ENCODE results near the gene FADS6.

The FADS6 gene

DNA sequence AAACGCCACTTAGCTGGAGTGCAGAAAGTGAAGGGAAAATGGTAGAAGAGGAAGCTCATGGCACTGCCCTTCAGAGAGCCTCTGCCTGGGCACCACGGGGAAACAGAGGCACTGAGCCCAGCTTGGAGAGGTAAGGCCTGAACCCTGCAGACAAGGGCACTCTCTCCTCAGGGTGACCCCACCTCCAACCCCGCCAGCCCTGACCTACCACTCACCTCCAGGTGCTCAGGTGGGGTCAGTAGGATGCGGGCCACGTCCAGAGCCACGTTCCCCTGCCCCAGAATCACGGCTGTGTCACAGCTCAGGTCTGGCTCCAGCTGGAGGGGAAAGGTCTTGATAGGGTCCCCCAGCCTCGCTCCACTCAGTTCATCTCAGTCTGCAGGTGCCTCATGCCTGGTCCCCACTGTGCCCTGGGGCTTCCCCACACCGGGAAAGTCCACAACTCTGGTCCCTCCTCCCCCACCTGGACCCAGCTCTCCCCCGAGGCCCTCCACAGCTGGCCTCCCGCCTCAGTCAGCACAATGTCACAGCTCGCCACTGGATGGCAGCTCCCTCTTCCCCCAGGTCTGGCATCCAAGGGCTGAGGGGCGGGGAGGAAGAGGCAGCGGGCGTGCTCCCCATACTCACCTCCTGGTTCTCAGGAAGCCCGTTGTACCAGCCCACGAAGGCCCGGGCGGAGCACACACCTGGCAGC, 27.8 kb downstream of the FADS6 start:
- no peak for DNase-seq

DNA sequence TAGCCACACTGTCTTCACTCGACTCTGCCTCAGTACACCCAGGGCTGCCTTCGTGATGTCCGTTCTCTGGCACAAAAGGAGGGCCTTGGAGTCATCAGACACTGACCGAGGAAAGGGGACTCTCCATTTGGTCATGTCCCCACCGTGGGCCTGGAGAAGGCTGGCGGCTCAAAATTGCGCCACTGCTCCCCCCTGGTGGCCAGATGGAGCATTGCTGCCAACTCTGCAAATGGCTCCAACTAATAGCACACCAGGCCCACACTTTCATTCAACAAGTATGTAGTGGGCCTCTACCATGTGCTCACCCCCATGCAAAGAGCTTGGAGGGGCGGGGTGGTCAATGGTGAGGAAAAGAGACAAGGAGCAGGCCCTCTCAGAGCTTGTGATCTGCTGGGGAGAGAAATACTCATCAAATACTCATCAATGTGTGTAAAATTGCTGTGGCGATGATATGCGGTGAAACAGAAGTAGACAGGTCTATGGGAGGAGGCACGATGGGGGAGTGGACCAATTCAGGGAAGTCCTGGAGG, 28.5 kb downstream of the FADS6 start:
- DNase-seq: peak; percentile 67

- no peak for DNase-seq
These were observed 29.1 kb downstream of the FADS6 start for GRCh38 chr17:74864297-74864865.

- no peak for DNase-seq
These were observed 29.8 kb downstream of the FADS6 start for GRCh38 chr17:74863420-74864296.

DNA sequence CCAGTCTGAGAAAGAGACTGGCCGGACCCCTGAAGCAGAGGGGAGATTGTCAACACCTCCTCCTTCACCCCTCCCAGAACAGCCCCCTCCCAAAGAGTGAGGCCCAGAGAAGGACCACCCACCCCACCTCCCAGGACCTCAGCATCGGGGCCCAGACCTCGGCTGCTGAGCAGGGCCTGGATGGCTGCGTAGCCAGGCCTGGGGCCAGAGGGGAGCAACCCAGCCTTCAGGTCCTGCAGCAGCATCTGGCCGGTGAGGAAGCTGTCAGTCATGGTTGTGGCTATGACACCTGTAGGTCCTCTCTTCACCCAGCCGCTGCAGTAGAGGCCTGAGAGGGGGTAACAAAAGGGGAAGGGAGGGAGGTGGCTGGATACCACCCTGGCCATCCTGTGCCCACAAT, 30.5 kb downstream of the FADS6 start:
- no peak for DNase-seq

DNA sequence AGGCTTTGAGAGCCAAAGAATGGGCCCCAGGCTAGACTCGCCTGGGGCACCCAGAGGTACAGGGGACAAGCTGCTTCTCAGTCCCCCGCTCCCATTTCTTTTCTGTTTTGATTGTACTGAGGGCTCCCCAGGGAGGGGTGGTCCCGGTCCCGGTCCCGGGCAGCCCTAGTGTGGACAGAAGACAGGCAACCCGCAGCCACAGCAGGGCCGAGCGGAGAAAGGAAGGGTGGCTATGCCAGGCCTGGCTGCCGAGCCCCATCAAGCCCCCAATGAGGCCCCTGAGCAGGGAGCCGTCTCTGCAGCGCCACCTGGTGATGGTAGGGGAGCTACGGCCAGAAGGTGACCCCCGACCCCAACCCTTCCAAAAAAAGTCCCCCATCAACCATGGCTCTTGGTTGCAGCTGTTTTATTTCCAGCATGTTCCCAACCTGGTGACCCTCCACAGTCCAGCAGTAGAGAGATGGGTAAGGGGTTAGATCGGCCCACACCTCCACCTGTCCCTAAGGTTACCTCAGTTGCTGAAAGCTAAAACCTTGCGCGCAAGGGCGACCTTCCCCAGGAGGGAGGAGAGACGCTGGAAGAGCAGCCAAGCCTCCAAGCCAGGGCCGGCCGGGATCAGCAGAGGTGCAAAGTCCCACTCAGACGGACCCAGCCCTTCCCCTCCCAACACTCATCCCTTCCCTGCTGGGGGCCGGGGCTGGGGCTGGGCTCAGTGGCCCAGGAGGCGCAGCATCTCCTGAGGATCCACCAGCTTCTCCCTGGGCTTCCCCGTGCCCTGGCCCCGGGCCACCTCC, 31.1 kb downstream of the FADS6 start:
- DNase-seq: peak; percentile 73

DNA sequence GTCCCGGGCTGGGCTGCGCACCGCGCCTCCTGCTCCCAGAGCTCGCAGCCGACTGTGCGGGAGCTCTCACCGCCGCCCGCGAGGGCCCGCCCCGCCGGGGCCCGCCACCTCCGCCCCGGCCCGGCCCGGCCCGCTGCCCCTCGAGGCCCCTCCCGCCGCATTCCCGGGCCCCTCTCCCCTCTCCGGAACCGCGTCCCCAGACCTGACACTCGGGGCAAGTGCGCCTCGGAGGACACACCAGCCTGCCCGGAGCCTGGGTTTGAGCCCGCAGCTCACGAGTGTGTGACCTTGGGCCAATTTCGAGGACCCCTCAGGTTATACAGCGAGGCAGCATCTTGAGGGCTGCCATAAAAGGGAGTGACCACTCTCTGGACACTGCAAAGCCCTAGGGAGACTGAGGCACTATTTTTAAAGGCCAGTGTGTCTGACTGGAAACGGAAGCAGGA, 31.7 kb downstream of the FADS6 start:
- DNase-seq: no peak

DNA sequence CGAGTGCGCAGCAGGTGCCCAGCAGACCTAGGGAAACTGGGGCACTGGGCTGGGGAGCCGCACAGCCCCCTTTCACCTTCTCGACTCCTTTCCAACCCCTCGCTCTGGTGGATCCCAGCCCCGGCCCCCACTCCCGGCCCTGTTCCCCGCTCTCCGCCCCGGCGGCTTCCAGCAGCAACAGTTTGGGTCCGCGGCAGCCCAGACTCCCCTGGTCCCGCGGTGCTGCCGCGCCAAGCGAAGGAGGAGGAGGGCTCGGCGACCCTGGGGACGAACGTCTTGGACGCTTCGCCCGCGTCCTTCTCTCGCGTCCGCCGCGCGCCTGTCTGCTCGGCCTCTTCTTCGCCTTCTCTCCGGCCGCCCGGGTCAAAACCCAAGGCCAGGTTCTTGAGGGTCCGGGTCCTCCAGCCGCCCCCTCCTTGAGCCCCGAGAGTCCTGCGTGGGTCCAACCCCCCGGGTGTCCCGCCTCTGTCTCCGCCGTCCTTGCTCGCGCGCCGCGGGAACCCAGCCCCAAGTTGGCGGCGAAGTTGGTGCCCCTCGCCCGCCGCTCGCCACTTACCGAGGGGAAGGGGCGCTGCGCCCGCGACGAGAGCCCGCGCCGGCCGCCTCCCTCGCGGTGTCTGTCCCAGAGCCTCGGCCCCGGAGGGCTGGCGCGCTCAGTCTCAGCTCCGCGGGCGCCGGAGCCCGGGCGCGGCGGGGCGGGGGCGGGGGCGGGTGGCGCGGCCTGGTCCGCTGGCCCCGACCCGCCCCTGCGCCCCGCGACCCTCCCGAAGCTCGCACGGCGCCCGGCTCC, 32.4 kb downstream of the FADS6 start:
- DNase-seq: no peak

DNA sequence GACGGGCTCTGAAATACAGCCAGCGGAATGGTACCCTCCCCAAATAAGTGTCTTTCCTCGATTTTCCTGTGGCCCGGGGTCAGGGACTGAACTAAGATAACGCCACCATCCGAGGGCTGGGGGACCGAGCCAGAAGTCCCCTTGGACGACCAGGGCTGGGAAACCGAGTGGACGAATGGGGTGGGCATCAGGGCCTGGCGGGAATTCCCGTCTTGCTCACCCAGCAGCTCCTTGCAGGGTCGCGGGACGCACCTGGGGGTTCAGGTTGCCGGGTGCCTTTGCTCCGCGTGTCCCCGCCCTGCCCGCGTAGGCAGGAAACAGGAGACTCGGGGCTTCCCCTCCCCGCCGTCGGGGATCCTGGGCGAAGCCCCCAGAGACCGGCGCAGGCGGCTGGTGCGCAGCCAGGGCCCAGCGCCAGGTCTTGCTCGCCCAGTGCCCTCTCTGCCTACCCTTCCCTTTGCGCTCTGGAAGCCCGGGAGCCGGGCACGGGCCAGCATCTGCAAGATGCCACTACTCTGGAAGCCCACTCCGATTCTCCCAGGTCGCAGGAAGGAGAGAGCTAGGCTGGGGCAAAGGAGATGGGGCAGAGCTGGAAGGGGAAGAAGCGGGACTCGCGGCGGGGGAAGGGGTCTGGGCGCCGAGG, 33.1 kb downstream of the FADS6 start:
- DNase-seq: peak; percentile 58

DNA sequence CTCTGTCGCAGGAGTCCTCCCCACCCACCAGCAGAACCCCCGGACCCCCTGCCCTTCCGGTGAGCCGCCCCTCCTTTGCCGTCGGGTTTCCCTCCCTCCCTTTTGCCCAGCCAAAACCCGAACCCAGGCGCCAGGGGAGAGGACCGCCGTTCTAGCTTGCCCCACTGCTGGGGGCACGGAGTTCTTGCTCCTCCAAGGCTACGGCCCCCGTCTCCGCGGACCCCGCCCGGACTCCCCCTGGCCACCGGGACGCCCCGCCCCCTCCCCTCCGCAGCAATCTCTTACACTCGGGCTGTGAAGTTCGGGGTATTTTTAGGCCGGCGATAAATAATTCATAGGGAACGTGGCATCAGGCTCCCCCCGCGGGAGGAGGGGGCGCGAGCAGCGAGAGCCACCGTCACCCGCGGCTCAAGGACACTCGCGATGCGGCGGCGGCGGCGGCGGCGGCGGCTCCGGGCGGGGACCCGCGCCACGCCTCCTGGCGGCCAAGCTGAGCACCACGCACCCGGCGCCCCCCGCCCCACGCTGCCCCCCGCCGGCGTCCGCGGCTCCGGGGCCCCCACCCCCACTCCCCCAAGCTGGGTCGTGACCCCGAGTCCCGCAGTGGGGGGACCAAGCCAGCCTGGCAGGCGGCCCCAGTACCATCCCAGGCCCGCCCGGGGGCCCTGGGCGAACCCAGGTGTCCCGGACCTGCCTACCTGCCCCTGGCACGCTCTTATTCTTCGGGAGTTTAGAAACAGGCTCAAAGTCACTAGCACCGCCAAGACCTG, 33.8 kb downstream of the FADS6 start, which contains the start of gene GRIN2C:
TSS of gene GRIN2C (minus strand) at position 427 of the 770 bp plus-strand sequence. CDS start 4,793 bp downstream, outside the sequence.
- peak; percentile 41 for DNase-seq

GRCh38 chr17:74858672-74859458, 34.6 kb downstream of the FADS6 start:
- DNase-seq: no peak

- DNase-seq: no peak
These were observed 36.2 kb downstream of the FADS6 start for GRCh38 chr17:74857191-74857590.

- DNase-seq: no peak
These were observed 37.3 kb downstream of the FADS6 start for GRCh38 chr17:74856112-74856511.

DNA sequence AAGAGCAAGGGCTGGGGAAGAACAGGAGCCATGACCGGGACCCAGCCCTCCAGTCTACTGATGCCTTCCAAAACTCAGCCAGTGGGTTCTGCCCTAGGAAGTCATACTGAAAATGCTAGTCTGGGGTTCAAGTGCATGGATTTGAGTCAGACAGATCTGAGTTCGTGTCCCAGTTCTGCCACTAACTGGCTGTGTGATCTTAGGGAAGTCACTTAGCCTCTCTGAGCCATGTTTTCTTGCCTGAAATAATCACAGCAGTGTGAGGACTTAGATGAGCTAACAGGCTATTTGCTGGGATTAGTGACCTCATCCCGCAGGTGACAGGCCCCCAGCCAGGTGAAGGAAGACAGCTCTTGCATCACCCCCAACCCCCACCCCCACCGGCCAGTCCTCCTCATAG, 38.1 kb downstream of the FADS6 start:
- DNase-seq: no peak

DNA sequence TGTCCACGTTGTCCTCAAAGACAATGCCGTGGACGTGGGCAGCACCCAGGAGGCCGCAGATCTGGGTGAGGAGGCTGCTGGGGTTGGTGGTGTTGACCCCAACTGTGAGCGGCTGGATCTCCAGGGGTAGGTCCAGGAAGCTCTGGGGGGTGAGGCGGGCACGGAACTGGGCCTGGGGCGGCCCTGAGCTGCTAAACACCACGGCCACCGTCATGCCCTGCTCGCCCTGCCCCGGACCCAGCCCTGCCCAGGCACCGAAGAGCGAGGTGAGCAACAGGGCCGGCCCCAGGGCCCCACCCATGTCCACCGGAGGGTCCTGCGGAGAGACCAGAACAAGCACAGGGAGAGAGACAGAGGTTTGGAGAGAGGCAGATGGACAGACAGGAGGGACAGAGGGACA, 38.6 kb downstream of the FADS6 start:
- no peak for DNase-seq

- no peak for DNase-seq
These were observed 39.8 kb downstream of the FADS6 start for GRCh38 chr17:74853669-74854068.

DNA sequence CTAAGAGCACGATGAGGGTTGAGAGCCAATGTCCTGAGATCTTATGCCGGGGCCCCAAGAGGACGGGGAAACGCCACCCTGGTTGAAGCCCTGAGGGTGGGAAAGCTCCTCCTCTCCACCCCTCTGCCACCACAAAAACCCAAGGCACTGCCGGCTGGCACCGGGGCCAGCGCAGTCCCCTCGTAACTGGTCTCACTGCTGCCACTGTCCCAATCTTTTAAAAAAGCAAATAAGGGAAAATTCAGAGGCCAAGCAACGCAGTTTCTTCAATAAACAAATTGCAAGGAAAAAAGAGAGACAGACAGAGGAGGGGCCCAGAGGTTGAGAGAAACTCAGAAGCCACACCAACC, 40.4 kb downstream of the FADS6 start:
- no peak for DNase-seq

GRCh38 chr17:74852237-74853047, 41.0 kb downstream of the FADS6 start:
- peak; percentile 75 for DNase-seq

Measured in NCI-H69 (cell line).